NB4 (cell line): Measurements from ENCODE around the gene FAM81B.

ENCODE experiments used
- TF ChIP-seq, protein P1 (sequence below): IDR thresholded peaks from one replicate; pipeline ENCODE4 v1.5.1; 2012; ENCODE audit warnings: low read depth, low read length
- TF ChIP-seq, protein P2 (sequence below): IDR thresholded peaks from 2 replicates; pipeline ENCODE4 v1.6.1; 2011; ENCODE audit warnings: low read depth, low read length

DNA sequence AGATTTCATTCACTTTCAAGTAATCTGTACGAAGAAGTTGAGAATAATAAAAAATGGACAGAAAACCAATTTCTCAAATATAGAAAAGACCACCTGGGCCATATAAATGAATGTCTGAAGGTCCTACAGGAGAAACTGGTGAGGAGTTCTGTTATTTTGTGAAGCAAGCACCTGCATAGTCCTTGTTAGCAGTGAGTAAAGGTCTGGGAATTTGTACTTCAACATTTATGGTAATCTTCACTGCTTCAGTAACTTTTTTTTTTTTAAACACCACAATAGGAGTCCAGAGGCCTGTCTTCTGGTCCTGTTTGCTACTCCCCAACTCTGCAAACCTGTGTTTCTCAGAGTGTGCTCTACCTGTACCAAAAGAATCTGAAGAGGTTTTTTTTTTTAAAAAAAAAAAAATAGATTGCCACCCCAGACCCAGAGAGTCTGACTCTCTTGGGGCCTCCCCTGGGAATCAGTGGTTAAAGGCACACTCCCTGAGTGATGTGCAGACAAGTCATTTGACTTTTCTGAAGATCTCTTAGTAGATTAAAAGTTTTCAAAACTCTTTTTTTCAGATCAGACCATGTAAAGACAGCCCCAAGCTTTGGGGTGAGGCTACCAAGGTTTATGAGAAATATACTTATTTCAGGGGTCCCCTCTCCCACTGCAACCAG lies 55.5 kb downstream of the FAM81B start:
- TF ChIP-seq, protein P1, sequence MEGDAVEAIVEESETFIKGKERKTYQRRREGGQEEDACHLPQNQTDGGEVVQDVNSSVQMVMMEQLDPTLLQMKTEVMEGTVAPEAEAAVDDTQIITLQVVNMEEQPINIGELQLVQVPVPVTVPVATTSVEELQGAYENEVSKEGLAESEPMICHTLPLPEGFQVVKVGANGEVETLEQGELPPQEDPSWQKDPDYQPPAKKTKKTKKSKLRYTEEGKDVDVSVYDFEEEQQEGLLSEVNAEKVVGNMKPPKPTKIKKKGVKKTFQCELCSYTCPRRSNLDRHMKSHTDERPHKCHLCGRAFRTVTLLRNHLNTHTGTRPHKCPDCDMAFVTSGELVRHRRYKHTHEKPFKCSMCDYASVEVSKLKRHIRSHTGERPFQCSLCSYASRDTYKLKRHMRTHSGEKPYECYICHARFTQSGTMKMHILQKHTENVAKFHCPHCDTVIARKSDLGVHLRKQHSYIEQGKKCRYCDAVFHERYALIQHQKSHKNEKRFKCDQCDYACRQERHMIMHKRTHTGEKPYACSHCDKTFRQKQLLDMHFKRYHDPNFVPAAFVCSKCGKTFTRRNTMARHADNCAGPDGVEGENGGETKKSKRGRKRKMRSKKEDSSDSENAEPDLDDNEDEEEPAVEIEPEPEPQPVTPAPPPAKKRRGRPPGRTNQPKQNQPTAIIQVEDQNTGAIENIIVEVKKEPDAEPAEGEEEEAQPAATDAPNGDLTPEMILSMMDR: no peak
- TF ChIP-seq, protein P2, sequence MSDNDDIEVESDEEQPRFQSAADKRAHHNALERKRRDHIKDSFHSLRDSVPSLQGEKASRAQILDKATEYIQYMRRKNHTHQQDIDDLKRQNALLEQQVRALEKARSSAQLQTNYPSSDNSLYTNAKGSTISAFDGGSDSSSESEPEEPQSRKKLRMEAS: no peak
